T-cell (primary cell): Measurements from ENCODE around the gene ANO10. TPM values are rescaled to one million over a fixed set of nuclear protein-coding genes. Genes with fewer than 3 reads are reported as not detected.
"Not testable (repeated sequence)": the region's sequence is repeated elsewhere in the genome, so short reads cannot be mapped to it uniquely, and the experiment has no call there.

Source experiments
- ATAC-seq, 4 experiments: fragments of 200-7000 bp in 3 of 4; fragments of 150-1000 bp in 1 of 4; cut with Tn5 transposase; replicated peaks in 1 of 4; 1 replicate in 3 of 4; 2 replicates in 1 of 4; pipeline ENCODE4 v1.10.0; 2021; ENCODE audit warnings: moderate library complexity in 3 of 4, mild to moderate bottlenecking in 2 of 4, moderate number of reproducible peaks in 1 of 4
- CTCF ChIA-PET, 2 donors: fragments of 300-600 bp; sonication (Branson Sonifier 250); formaldehyde crosslinking; loops; one replicate each; lab custom pipeline; 2022; ENCODE audit warnings: antibody characterized with exemption in 2 of 2; lab: Charles Lee
- POLR2A ChIA-PET, 2 donors: fragments of 300-600 bp; sonication (Branson Sonifier 250); formaldehyde crosslinking; loops; one replicate each; lab custom pipeline; 2022; ENCODE audit warnings: antibody characterized with exemption in 2 of 2; lab: Charles Lee
- DNase-seq, 35 experiments: peaks; one replicate each; pipeline versions ENCODE4 v3.0.0 to v3.0.0-alpha.2; 2013 to 2023
- H3K27ac ChIP-seq: one replicate; pipeline ENCODE4 v1.5.1; 2013; ENCODE audit warnings: low read length
- H3K27me3 ChIP-seq, 2 experiments: replicated peaks in 1 of 2; 1 replicate in 1 of 2; 2 replicates in 1 of 2; pipeline versions ENCODE4 v1.6.1 to v1.7.0; 2013; ENCODE audit warnings: low read length in 1 of 2, mixed read lengths in 1 of 2; ENCODE audit not compliant: control insufficient read depth in 2 of 2, insufficient read depth in 2 of 2; ENCODE audit errors: extremely low read depth in 1 of 2
- H3K36me3 ChIP-seq, 2 donors: 1 replicate in 1 of 2; 2 replicates in 1 of 2; pipeline versions ENCODE4 v1.6.1 to v1.7.0; 2013; ENCODE audit warnings: low read length in 1 of 2; ENCODE audit not compliant: control insufficient read depth in 2 of 2, insufficient read depth in 1 of 2; ENCODE audit errors: extremely low read depth in 1 of 2
- H3K4me1 ChIP-seq, 2 experiments: 1 replicate in 1 of 2; 2 replicates in 1 of 2; pipeline versions ENCODE4 v1.6.1 to v1.7.0; 2013; ENCODE audit warnings: low read length in 2 of 2, mixed read lengths in 1 of 2; ENCODE audit not compliant: insufficient read depth in 2 of 2, control insufficient read depth in 1 of 2; ENCODE audit errors: extremely low read depth in 1 of 2
- H3K4me3 ChIP-seq, 2 donors: 1 replicate in 1 of 2; 2 replicates in 1 of 2; pipeline versions ENCODE4 v1.5.1 to v1.7.0; 2013; ENCODE audit warnings: mild to moderate bottlenecking in 2 of 2, low read length in 1 of 2, moderate library complexity in 1 of 2; ENCODE audit not compliant: control insufficient read depth in 1 of 2; ENCODE audit errors: extremely low read depth in 1 of 2
- H3K9me3 ChIP-seq: 2 replicates; pipeline ENCODE4 v1.7.0; 2013
- H3K27ac Mint-ChIP-seq, 2 donors: one replicate each; pipeline ENCODE4 v1.8.0; 2020 to 2021; ENCODE audit warnings: mild to moderate bottlenecking in 2 of 2, mixed read lengths in 2 of 2
- H3K27me3 Mint-ChIP-seq, 2 donors: one replicate each; pipeline ENCODE4 v1.8.0; 2021 to 2022; ENCODE audit warnings: mixed read lengths in 2 of 2
- H3K36me3 Mint-ChIP-seq: one replicate; pipeline ENCODE4 v1.8.0; 2021; ENCODE audit warnings: mixed read lengths
- H3K4me1 Mint-ChIP-seq, 3 donors: one replicate each; pipeline ENCODE4 v1.8.0; 2020 to 2022; ENCODE audit warnings: mixed read lengths in 3 of 3, mild to moderate bottlenecking in 1 of 3
- H3K4me3 Mint-ChIP-seq, 3 donors: one replicate each; pipeline ENCODE4 v1.8.0; 2020 to 2022; ENCODE audit warnings: mild to moderate bottlenecking in 3 of 3, mixed read lengths in 3 of 3, moderate library complexity in 3 of 3
- H3K9me3 Mint-ChIP-seq, 3 donors: one replicate each; pipeline ENCODE4 v1.8.0; 2020 to 2022; ENCODE audit warnings: mixed read lengths in 3 of 3
- WGBS: methylation state at CpG from one replicate; pipeline ENCODE4 v1.1.5; 2013; ENCODE audit warnings: missing lambda C conversion rate; ENCODE audit not compliant: insufficient coverage; 5-methylcytosine and 5-hydroxymethylcytosine counted together
- total RNA-seq, 35 experiments: library from RNA in 6 of 35; stranded (reverse) in 6 of 35; fragments of 120-200 nt in 1 of 35; gene quantifications; one replicate each; pipeline versions ENCODE4 v1.2.1 to v1.2.4 and lab custom pipeline; 2013 to 2026

ANO10 gene
- total RNA-seq, 5 donors from 2014 or later (not counting 1 experiment from before 2014, with no cell fraction given), result 8.4 to 12.3 (median 9.4) TPM

DNA sequence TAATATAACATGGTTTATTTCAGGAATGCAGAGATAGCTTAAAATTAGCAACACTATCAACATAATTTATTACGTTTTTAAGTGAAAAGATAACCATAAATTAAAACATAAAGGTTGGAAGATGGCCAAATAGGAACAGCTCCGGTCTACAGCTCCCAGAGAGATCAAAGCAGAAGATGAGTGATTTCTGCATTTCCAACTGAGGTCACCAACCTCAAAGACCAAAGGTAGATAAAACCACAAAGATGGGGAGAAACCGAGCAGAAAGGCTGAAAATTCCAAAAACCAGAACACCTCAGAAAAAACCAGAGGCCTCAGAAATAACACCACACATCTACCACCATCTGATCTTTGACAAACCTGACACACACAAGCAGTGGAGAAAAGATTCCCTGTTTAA, 130.0 kb downstream of the ANO10 start:
- no CpG with 5 or more reads among the region's 3 CpGs for WGBS
- CTCF ChIA-PET, H3K9me3 ChIP-seq, ATAC-seq, H3K36me3 Mint-ChIP-seq, H3K27ac ChIP-seq, DNase-seq, H3K4me3 ChIP-seq, H3K27ac Mint-ChIP-seq, H3K4me3 Mint-ChIP-seq, H3K4me1 ChIP-seq, H3K27me3 Mint-ChIP-seq, H3K36me3 ChIP-seq, H3K27me3 ChIP-seq, H3K9me3 Mint-ChIP-seq: not testable (repeated sequence)
- POLR2A ChIA-PET, result interaction anchor here in 1 of 2 donors (0.7 kb wide), 1 partner anchor 292 kb away, joined by 3 read pairs; no protein-coding TSS in a partner anchor
- peaks cover 22 to 23% (median 23%) of the 10 kb centered on the region in 3 donors for H3K4me1 Mint-ChIP-seq

DNA sequence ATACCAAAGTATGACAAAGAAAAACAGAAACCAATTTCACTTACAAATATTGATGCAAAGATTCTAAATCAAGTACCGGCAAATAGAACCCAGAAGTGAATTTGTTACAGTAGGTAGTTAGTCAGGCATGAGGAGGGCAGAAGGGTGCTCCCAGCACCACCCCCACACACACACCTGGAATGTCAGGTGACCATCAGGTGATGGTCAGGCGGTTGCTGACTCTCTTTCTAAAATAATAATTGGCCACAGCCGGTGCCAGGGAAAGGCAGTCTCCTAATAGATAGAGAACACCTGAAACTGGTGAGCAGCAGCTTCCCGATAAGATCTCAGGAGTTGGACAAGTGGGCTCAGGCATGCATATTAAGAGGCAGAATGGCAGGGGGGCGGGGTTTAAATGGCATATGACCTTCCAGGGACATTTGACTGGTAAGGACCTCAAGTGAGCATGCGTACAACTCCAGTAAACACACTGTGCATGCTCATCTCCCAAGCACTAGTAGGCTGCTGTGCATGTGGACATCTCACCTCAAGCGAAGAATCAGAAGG, 131.1 kb downstream of the ANO10 start:
- no peak overlapping the region for H3K4me3 ChIP-seq
- Mint-ChIP-seq H3K36me3 (no peaks in the 10 kb centered on the region), H3K4me3 (no peak overlapping the region), H3K4me1 (peaks cover 19 to 23% (median 20%) of the 10 kb centered on the region in 3 donors), H3K27ac (no peak overlapping the region), H3K9me3 (no peaks in the 10 kb centered on the region), H3K27me3 (no peaks in the 10 kb centered on the region)
- POLR2A ChIA-PET, result interaction anchor here in 1 of 2 donors (0.7 kb wide), 1 partner anchor 175 kb away, joined by 3 read pairs; no protein-coding TSS in a partner anchor
- 92% methylated on average over 5 of the region's 7 CpGs for WGBS
- H3K9me3 ChIP-seq, result no peaks in the 10 kb centered on the region
- DNase-seq (no peak), ATAC-seq (no peak)
- no peaks in the 10 kb centered on the region for H3K27me3 ChIP-seq
- no peak overlapping the region for H3K27ac ChIP-seq
- peaks cover 0 to 2% of the 10 kb centered on the region in 2 experiments for H3K4me1 ChIP-seq
- CTCF ChIA-PET, result no interaction called here
- no peaks in the 10 kb centered on the region for H3K36me3 ChIP-seq

DNA sequence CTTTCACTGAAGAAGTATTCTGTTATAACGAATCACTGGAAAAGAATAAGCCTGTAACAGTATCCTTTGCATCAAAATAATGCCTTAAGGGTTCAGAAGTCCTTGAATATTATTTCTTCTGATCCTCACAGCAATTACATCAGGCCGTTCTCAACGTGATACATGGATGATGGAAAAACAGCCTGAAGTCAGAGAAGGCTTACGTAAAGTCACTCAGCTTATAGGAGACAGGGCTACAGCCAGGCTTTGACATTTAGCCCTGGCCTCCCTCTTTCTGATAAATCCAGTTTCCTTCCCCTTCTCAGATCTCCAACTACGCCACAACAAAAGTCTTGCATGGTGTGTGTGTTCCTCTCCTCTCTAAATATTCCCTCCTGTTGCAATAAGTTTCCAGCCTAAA, 131.9 kb downstream of the ANO10 start:
- H3K27ac Mint-ChIP-seq, result no peak overlapping the region
- ChIA-PET CTCF (interaction anchor here in 1 of 2 donors (0.7 kb wide), 1 partner anchor 1468 kb away, joined by 3 read pairs; no protein-coding TSS in a partner anchor), POLR2A (interaction anchor here in 1 of 2 donors (0.7 kb wide), 1 partner anchor 11 kb away, joined by 5 read pairs; no protein-coding TSS in a partner anchor)
- no peak for DNase-seq
- peaks cover 0 to 2% of the 10 kb centered on the region in 2 experiments for H3K4me1 ChIP-seq
- H3K4me3 Mint-ChIP-seq, result no peak overlapping the region
- H3K36me3 Mint-ChIP-seq, result no peaks in the 10 kb centered on the region
- no peak for ATAC-seq
- 69% methylated on average over 2 of the region's 5 CpGs for WGBS
- no peaks in the 10 kb centered on the region for H3K9me3 ChIP-seq
- no peaks in the 10 kb centered on the region for H3K27me3 Mint-ChIP-seq
- H3K36me3 ChIP-seq, result no peaks in the 10 kb centered on the region
- H3K27ac ChIP-seq, result no peak overlapping the region
- peaks cover 19 to 23% (median 20%) of the 10 kb centered on the region in 3 donors for H3K4me1 Mint-ChIP-seq
- no peaks in the 10 kb centered on the region for H3K9me3 Mint-ChIP-seq
- H3K4me3 ChIP-seq, result no peak overlapping the region
- H3K27me3 ChIP-seq, result no peaks in the 10 kb centered on the region

DNA sequence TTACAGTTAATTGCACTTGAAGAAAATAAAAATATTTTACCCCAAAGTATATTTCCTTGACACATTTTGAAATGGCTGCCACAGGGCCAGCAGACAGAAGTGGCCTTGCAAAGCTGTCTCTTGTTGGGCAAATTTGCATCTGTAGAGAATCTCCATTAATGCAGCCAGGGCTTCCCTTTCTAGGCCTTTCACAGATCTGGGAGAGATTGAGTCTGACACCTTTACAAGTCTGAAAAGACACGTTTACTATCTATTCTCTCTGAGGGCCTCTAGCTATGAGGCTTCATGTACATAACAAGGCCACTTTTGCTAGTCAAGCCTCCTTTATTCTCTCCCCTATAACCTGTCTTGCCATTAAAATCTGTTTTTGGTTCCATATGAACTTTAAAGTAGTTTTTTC, 135.9 kb downstream of the ANO10 start:
- CTCF ChIA-PET, result no interaction called here
- no peak overlapping the region for H3K27ac ChIP-seq
- no peak for DNase-seq
- H3K27me3 ChIP-seq, result no peaks in the 10 kb centered on the region
- no peak overlapping the region for H3K4me3 ChIP-seq
- no peaks in the 10 kb centered on the region for H3K36me3 ChIP-seq
- POLR2A ChIA-PET, result no interaction called here
- no peak overlapping the region for H3K4me3 Mint-ChIP-seq
- ATAC-seq, result no peak
- H3K9me3 Mint-ChIP-seq, result peaks cover 4 to 10% (median 6%) of the 10 kb centered on the region in 3 donors
- H3K27ac Mint-ChIP-seq, result no peak overlapping the region
- no peaks in the 10 kb centered on the region for H3K9me3 ChIP-seq
- peaks cover 27 to 31% (median 30%) of the 10 kb centered on the region in 3 donors for H3K4me1 Mint-ChIP-seq
- H3K36me3 Mint-ChIP-seq, result peaks cover 17% of the 10 kb centered on the region
- peaks cover 4 to 9% of the 10 kb centered on the region in 2 experiments for H3K4me1 ChIP-seq
- 80% methylated on average over 1 of the region's 1 CpG for WGBS
- no peaks in the 10 kb centered on the region for H3K27me3 Mint-ChIP-seq

DNA sequence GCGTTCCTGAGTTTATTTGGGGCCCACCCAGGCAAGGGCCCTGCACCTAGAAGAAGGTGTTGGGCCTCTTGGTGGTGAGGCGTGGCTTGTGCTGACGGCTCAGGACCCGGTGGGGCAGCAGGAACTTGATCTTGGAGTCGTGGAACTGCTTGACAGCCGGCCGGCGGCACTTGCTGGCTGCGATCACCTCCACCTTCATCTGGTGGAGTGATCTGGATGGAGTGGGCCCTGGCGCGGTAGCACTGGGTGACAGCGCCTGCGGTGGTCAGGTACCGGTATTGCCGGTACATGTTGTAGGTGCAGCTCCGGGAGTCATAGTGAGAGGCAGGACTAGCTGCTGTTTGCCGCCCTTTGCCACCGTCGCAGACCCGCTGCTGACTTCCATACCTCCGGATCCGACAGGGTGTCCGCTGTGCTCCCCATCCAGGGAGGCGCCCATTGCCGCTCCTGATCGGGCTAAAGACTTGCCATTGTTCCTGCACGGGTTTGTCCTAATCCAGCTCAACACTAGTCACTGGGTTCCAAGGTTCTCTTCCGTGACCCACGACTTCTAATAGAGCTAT, 136.8 kb downstream of the ANO10 start:
- Mint-ChIP-seq H3K4me3 (no peak overlapping the region), H3K4me1 (peaks cover 22 to 25% (median 25%) of the 10 kb centered on the region in 3 donors), H3K27me3 (no peaks in the 10 kb centered on the region), H3K36me3 (peaks cover 23% of the 10 kb centered on the region), H3K9me3 (peaks cover 4 to 10% (median 8%) of the 10 kb centered on the region in 3 donors), H3K27ac (no peak overlapping the region)
- WGBS, result 97% methylated on average over 22 of the region's 29 CpGs
- H3K9me3 ChIP-seq, result no peaks in the 10 kb centered on the region
- H3K36me3 ChIP-seq, result no peaks in the 10 kb centered on the region
- no peaks in the 10 kb centered on the region for H3K27me3 ChIP-seq
- POLR2A ChIA-PET, result no interaction called here
- ATAC-seq, result no peak
- CTCF ChIA-PET, result no interaction called here
- no peak for DNase-seq
- H3K4me3 ChIP-seq, result no peak overlapping the region
- peaks cover 4 to 9% of the 10 kb centered on the region in 2 experiments for H3K4me1 ChIP-seq
- no peak overlapping the region for H3K27ac ChIP-seq

DNA sequence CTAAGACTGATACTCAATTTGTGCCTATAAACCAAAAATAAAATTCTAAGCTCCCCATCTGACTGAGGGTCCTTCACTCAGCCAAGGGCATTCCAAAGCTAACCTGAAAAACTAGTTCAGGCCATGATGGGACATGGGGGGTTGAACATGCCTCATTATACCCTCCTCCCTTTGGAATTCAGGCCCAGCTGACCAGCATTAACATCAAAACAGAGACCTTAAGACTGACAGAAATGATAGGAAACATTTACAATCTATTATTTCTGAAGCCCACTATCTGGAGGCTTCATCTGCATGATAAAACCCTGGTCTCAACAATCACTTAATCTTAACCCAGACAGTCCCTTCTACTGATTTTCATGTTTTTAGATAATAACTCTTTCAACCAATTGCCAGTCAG, 140.4 kb downstream of the ANO10 start:
- Mint-ChIP-seq H3K4me1 (peaks cover 53 to 59% (median 59%) of the 10 kb centered on the region in 3 donors), H3K27ac (peak overlapping the region in 1 of 2 donors; percentile 68), H3K9me3 (peaks cover 8 to 13% (median 11%) of the 10 kb centered on the region in 3 donors), H3K4me3 (no peak overlapping the region), H3K27me3 (no peaks in the 10 kb centered on the region), H3K36me3 (peaks cover 40% of the 10 kb centered on the region)
- ATAC-seq, result no peak
- H3K4me3 ChIP-seq, result no peak overlapping the region
- DNase-seq, result no peak
- H3K36me3 ChIP-seq, result no peaks in the 10 kb centered on the region
- peaks cover 22 to 25% of the 10 kb centered on the region in 2 experiments for H3K4me1 ChIP-seq
- CTCF ChIA-PET, result no interaction called here
- H3K9me3 ChIP-seq, result no peaks in the 10 kb centered on the region
- no peak overlapping the region for H3K27ac ChIP-seq
- POLR2A ChIA-PET, result interaction anchor here in 1 of 2 donors (0.7 kb wide), 1 partner anchor 386 kb away, joined by 3 read pairs; no protein-coding TSS in a partner anchor
- H3K27me3 ChIP-seq, result no peaks in the 10 kb centered on the region
